ENCODE data around the gene ESCO1. TPM values are rescaled to one million over a fixed set of nuclear protein-coding genes. Genes with fewer than 3 reads are reported as not detected.

The ESCO1 gene
- total RNA-seq, 4 donors from 2014 or later, result 13.3 to 35.7 (median 22.9) TPM

GRCh38 chr18:21605213-21605612 lies 4.7 kb upstream of the ESCO1 start:
- H3K9me3 ChIP-seq, result no peaks in the 10 kb centered on the region
- no peaks in the 10 kb centered on the region for H3K27me3 ChIP-seq
- H3K4me3 ChIP-seq, result no peak overlapping the region
- TF ChIP-seq POLR2A (IDR thresholded peaks at IDR 0.05) (no peak), CTCF (IDR thresholded peaks at IDR 0.05) (no peak)
- no peaks in the 10 kb centered on the region for H3K4me1 ChIP-seq
- no peaks in the 10 kb centered on the region for H3K36me3 ChIP-seq
- no peak overlapping the region for H3K27ac ChIP-seq
- no peak for DNase-seq
- intact Hi-C loops (cut with DNase I; ENCODE audit: low total_unique reads), result no loop called here

GRCh38 chr18:21604671-21605070 lies 4.2 kb upstream of the ESCO1 start:
- no peak overlapping the region for H3K4me3 ChIP-seq
- no peaks in the 10 kb centered on the region for H3K4me1 ChIP-seq
- DNase-seq, result no peak
- no peaks in the 10 kb centered on the region for H3K9me3 ChIP-seq
- intact Hi-C loops (cut with DNase I; ENCODE audit: low total_unique reads), result no loop called here
- no peaks in the 10 kb centered on the region for H3K36me3 ChIP-seq
- no peak overlapping the region for H3K27ac ChIP-seq
- H3K27me3 ChIP-seq, result no peaks in the 10 kb centered on the region
- TF ChIP-seq CTCF (IDR thresholded peaks at IDR 0.05), result no peak
- TF ChIP-seq POLR2A (IDR thresholded peaks at IDR 0.05), result no peak

GRCh38 chr18:21602299-21602587 lies 1.7 kb upstream of the ESCO1 start:
- intact Hi-C loops (cut with DNase I; ENCODE audit: low total_unique reads), result no loop called here
- TF ChIP-seq CTCF (IDR thresholded peaks at IDR 0.05), result no peak
- TF ChIP-seq POLR2A (IDR thresholded peaks at IDR 0.05), result no peak
- Histone ChIP-seq H3K4me1 (peaks cover 0 to 9% of the 10 kb centered on the region in 2 donors), H3K27me3 (no peaks in the 10 kb centered on the region), H3K4me3 (no peak overlapping the region), H3K36me3 (no peaks in the 10 kb centered on the region), H3K9me3 (no peaks in the 10 kb centered on the region), H3K27ac (no peak overlapping the region)
- no peak for DNase-seq

- Histone ChIP-seq H3K4me3 (peak overlapping the region; percentile 57 to 86), H3K9me3 (no peaks in the 10 kb centered on the region), H3K36me3 (no peaks in the 10 kb centered on the region), H3K27ac (peak overlapping the region; percentile 89 to 90), H3K27me3 (no peaks in the 10 kb centered on the region), H3K4me1 (peaks cover 0 to 9% of the 10 kb centered on the region in 2 donors)
- no peak for TF ChIP-seq POLR2A (IDR thresholded peaks at IDR 0.05)
- TF ChIP-seq CTCF (IDR thresholded peaks at IDR 0.05), result peak in 2 of 4 experiments; percentile 9 to 43
- intact Hi-C loops (cut with DNase I; ENCODE audit: low total_unique reads), result no loop called here
- DNase-seq, result no peak
These were observed 649 bp downstream of the ESCO1 start for GRCh38 chr18:21599585-21600525.

GRCh38 chr18:21598726-21599584 lies 1.5 kb downstream of the ESCO1 start:
- H3K4me3 ChIP-seq, result peak overlapping the region; percentile 57 to 86
- H3K27me3 ChIP-seq, result no peaks in the 10 kb centered on the region
- intact Hi-C loops (cut with DNase I; ENCODE audit: low total_unique reads), result no loop called here
- no peaks in the 10 kb centered on the region for H3K9me3 ChIP-seq
- H3K36me3 ChIP-seq, result no peaks in the 10 kb centered on the region
- H3K27ac ChIP-seq, result peak overlapping the region; percentile 89 to 90
- no peak for TF ChIP-seq POLR2A (IDR thresholded peaks at IDR 0.05)
- no peak for TF ChIP-seq CTCF (IDR thresholded peaks at IDR 0.05)
- H3K4me1 ChIP-seq, result peaks cover 0 to 9% of the 10 kb centered on the region in 2 donors
- no peak for DNase-seq

Data from uterus (tissue), 4 donors.